HG03565 (cell line): Measurements from ENCODE around the gene SQSTM1.

Experiments used
- ATAC-seq: cut with Tn5 transposase; IDR thresholded peaks from one replicate; pipeline ENCODE4 v1.9.1; 2021; ENCODE audit warnings: mild to moderate bottlenecking, moderate library complexity; ENCODE audit not compliant: unreplicated experiment

Gene SQSTM1

GRCh38 chr5:179841621-179842020 is 20.9 kb downstream of the SQSTM1 start:
- no peak for ATAC-seq

- peak; percentile 74 for ATAC-seq
These were observed 32.4 kb downstream of the SQSTM1 start for GRCh38 chr5:179852993-179853547.

- ATAC-seq: no peak
These were observed 33.7 kb downstream of the SQSTM1 start for GRCh38 chr5:179854356-179854755.

- ATAC-seq: peak; percentile 26
These were observed 37.5 kb downstream of the SQSTM1 start for GRCh38 chr5:179858241-179858585.

GRCh38 chr5:179858586-179859427 is 38.1 kb downstream of the SQSTM1 start, which contains the start of gene MRNIP:
MRNIP (minus strand) TSS chr5:179858817; CDS start chr5:179858796, 21 bp downstream.
- ATAC-seq: peak; percentile 93

- ATAC-seq: no peak
These were observed 39.6 kb downstream of the SQSTM1 start for GRCh38 chr5:179860301-179860700.

- ATAC-seq: no peak
These were observed 41.6 kb downstream of the SQSTM1 start for GRCh38 chr5:179862296-179862695.

- ATAC-seq: no peak
These were observed 42.2 kb downstream of the SQSTM1 start for GRCh38 chr5:179862891-179863290.

GRCh38 chr5:179863449-179864085 is 42.9 kb downstream of the SQSTM1 start:
- no peak for ATAC-seq

GRCh38 chr5:179864686-179865085 is 44.0 kb downstream of the SQSTM1 start:
- ATAC-seq: no peak

- ATAC-seq: no peak
These were observed 45.0 kb downstream of the SQSTM1 start for GRCh38 chr5:179865491-179866240.

- ATAC-seq: no peak
These were observed 45.8 kb downstream of the SQSTM1 start for GRCh38 chr5:179866241-179867078.

- ATAC-seq: no peak
These were observed 46.4 kb downstream of the SQSTM1 start for GRCh38 chr5:179867079-179867465.

- ATAC-seq: no peak
These were observed 46.8 kb downstream of the SQSTM1 start for GRCh38 chr5:179867476-179867875.

- no peak for ATAC-seq
These were observed 47.8 kb downstream of the SQSTM1 start for GRCh38 chr5:179868541-179868940.

GRCh38 chr5:179869101-179869500 is 48.4 kb downstream of the SQSTM1 start:
- no peak for ATAC-seq

GRCh38 chr5:179869641-179870402 is 49.1 kb downstream of the SQSTM1 start:
- no peak for ATAC-seq

GRCh38 chr5:179870403-179870903 is 49.7 kb downstream of the SQSTM1 start:
- ATAC-seq: no peak

GRCh38 chr5:179870952-179871351 is 50.2 kb downstream of the SQSTM1 start:
- no peak for ATAC-seq
